Activated T-cell treated with anti-CD3 and anti-CD28 coated beads for 1 hour (primary cell): ENCODE data around the gene SLC7A14.
A peak's percentile ranks its signal among the peaks of the same experiment; 100 is the strongest.
"Not testable (repeated sequence)": the region's sequence is repeated elsewhere in the genome, so short reads cannot be mapped to it uniquely, and the experiment has no call there.

ENCODE experiments used
- DNase-seq: peaks from one replicate; pipeline ENCODE4 v3.0.0-alpha.2; 2020; ENCODE audit warnings: low read depth

Gene SLC7A14

GRCh38 chr3:170593634-170594033 lies 7.8 kb upstream of the SLC7A14 start:
- DNase-seq = no peak

GRCh38 chr3:170589113-170589512 lies 3.2 kb upstream of the SLC7A14 start:
- no peak for DNase-seq

- no peak for DNase-seq
Measured at GRCh38 chr3:170585008-170585936, 603 bp downstream of the SLC7A14 start.

GRCh38 chr3:170584585-170585007 lies 1.3 kb downstream of the SLC7A14 start:
- DNase-seq = peak; percentile 26

- DNase-seq = no peak
Measured at GRCh38 chr3:170579646-170580045, 6.2 kb downstream of the SLC7A14 start.

- no peak for DNase-seq
Measured at GRCh38 chr3:170572665-170573253, 13.1 kb downstream of the SLC7A14 start.

GRCh38 chr3:170567598-170567997 lies 18.3 kb downstream of the SLC7A14 start:
- not testable (repeated sequence) for DNase-seq

GRCh38 chr3:170566413-170566812 lies 19.5 kb downstream of the SLC7A14 start:
- no peak for DNase-seq

- DNase-seq = no peak
Measured at GRCh38 chr3:170565495-170565894, 20.4 kb downstream of the SLC7A14 start.

GRCh38 chr3:170564664-170565063 lies 21.2 kb downstream of the SLC7A14 start:
- DNase-seq = no peak

- DNase-seq = no peak
Measured at GRCh38 chr3:170563712-170564423, 22.0 kb downstream of the SLC7A14 start.

GRCh38 chr3:170562080-170562479 lies 23.8 kb downstream of the SLC7A14 start:
- no peak for DNase-seq

- no peak for DNase-seq
Measured at GRCh38 chr3:170560717-170561382, 25.0 kb downstream of the SLC7A14 start.

GRCh38 chr3:170560296-170560695 lies 25.6 kb downstream of the SLC7A14 start:
- DNase-seq = no peak

GRCh38 chr3:170558427-170558826 lies 27.4 kb downstream of the SLC7A14 start:
- no peak for DNase-seq

GRCh38 chr3:170555329-170555728 lies 30.5 kb downstream of the SLC7A14 start:
- no peak for DNase-seq

- no peak for DNase-seq
Measured at GRCh38 chr3:170553788-170554757, 31.8 kb downstream of the SLC7A14 start.

GRCh38 chr3:170551252-170551651 lies 34.6 kb downstream of the SLC7A14 start:
- DNase-seq = no peak

- DNase-seq = no peak
Measured at GRCh38 chr3:170542704-170543103, 43.2 kb downstream of the SLC7A14 start.

- DNase-seq = no peak
Measured at GRCh38 chr3:170539897-170540296, 46.0 kb downstream of the SLC7A14 start.

GRCh38 chr3:170536712-170537111 lies 49.2 kb downstream of the SLC7A14 start:
- DNase-seq = no peak
